ENCODE results near the gene TMEM11. TPM values are rescaled to one million over a fixed set of nuclear protein-coding genes. Genes with fewer than 3 reads are reported as not detected.

TMEM11 gene
- total and polyA plus RNA-seq, 2 of the 8 experiments (the other 6 are each of a cell fraction or from before 2014, with no cell fraction given) = 33.3 to 90.4 TPM

- Histone ChIP-seq H2BK20ac (ENCODE audit: low read length) (no peak overlapping the region), H3K4me2 (ENCODE audit: insufficient read depth in 1 of 2, low read depth in 2 of 2, low read length in 2 of 2) (no peak overlapping the region), H3K23me2 (ENCODE audit: low read depth, low read length) (no peaks in the 10 kb centered on the region), H3K79me1 (ENCODE audit: low read depth, low read length) (no peaks in the 10 kb centered on the region; the same call in 1 of the 2 replicates), H3K14ac (ENCODE audit: insufficient read length) (no peak overlapping the region), H3K79me2 (ENCODE audit: control insufficient read depth in 1 of 2, insufficient read depth in 2 of 2, low read length in 2 of 2) (no peaks in the 10 kb centered on the region), H3K4me3 (ENCODE audit: extremely low read depth in 1 of 4, insufficient read depth in 2 of 4, low read depth in 3 of 4, low read length in 4 of 4) (no peak overlapping the region), H3K27me3 (replicated peaks in 1 of 4; ENCODE audit: control insufficient read depth in 3 of 4, extremely low read depth in 1 of 4, insufficient read depth in 3 of 4, low read length in 3 of 4) (no peaks in the 10 kb centered on the region), H2BK5ac (ENCODE audit: low read depth, low read length) (no peak overlapping the region), H2BK15ac (ENCODE audit: low read length) (no peak overlapping the region), H3K36me3 (ENCODE audit: control insufficient read depth in 2 of 4, insufficient read depth in 4 of 4, low read length in 3 of 4) (no peaks in the 10 kb centered on the region; a peak in 1 of 8 replicates), H3K56ac (replicated peaks; ENCODE audit: insufficient read length, low read depth, low read length) (no peak overlapping the region), H3K23ac (ENCODE audit: insufficient read length) (no peak overlapping the region), H2BK120ac (replicated peaks; ENCODE audit: low read depth, low read length) (no peak overlapping the region), H3K4ac (replicated peaks; ENCODE audit: insufficient read length, low read depth, low read length) (no peak overlapping the region), H3K27ac (ENCODE audit: low read depth, low read length) (no peak overlapping the region), H4K8ac (ENCODE audit: extremely low read depth, insufficient read depth, low read length) (no peak overlapping the region), H4K91ac (replicated peaks; ENCODE audit: insufficient read length, low read length) (no peak overlapping the region), H2BK12ac (ENCODE audit: low read depth, low read length) (no peak overlapping the region), H2AFZ (ENCODE audit: low read length) (no peak overlapping the region), H4K20me1 (replicated peaks in 1 of 2; ENCODE audit: control insufficient read depth in 1 of 2, insufficient read depth in 2 of 2, low read length in 2 of 2) (no peaks in the 10 kb centered on the region), H3K4me1 (replicated peaks in 1 of 4; ENCODE audit: control insufficient read depth in 3 of 4, insufficient read depth in 4 of 4, low read length in 3 of 4) (no peaks in the 10 kb centered on the region), H3K18ac (ENCODE audit: extremely low read depth, low read length) (no peak overlapping the region), H3K9ac (replicated peaks in 1 of 4; ENCODE audit: extremely low read depth in 1 of 4, low read depth in 3 of 4, low read length in 3 of 4) (no peak overlapping the region), H3K9me3 (ENCODE audit: insufficient read depth in 2 of 2, low read depth in 1 of 2, low read length in 1 of 2) (no peaks in the 10 kb centered on the region), H4K5ac (ENCODE audit: insufficient read length, low read depth, low read length) (no peak overlapping the region), H2AK5ac (ENCODE audit: low read depth, low read length) (no peak overlapping the region)
- FAIRE-seq = no peak
- WGBS, 2 experiments (ENCODE audit: extremely low coverage in 1 of 2, insufficient coverage in 1 of 2, insufficient read length in 1 of 2, insufficient replicate concordance in 2 of 2, low coverage in 1 of 2, low lambda C conversion rate in 2 of 2, missing lambda C conversion rate in 1 of 2) = 92% methylated on average over 12 of the region's 12 CpGs; no CpG with 5 or more reads in 1 of the 2 experiments
- ChIA-PET POLR2A (ENCODE audit: partially characterized antibody) (no interaction called here), CTCF (ENCODE audit: partially characterized antibody) (interaction anchor here (0.6 to 1.4 kb wide), 5 partner anchors 101 to 344 kb away, joined by 3 to 4 read pairs (median 3); no protein-coding TSS in a partner anchor)
- DNase-seq (ENCODE audit: low read depth in 1 of 2, low spot score in 2 of 2) = no peak
- TF ChIP-seq POLR2AphosphoS5 (IDR thresholded peaks at IDR 0.05; ENCODE audit: low read depth, low read length) (no peak), ATF3 (IDR thresholded peaks at IDR 0.05; ENCODE audit: insufficient read depth, low read depth, low read length) (no peak), TEAD4 (IDR thresholded peaks at IDR 0.05; ENCODE audit: low read depth, low read length) (no peak), TBP (IDR thresholded peaks at IDR 0.05; ENCODE audit: low read depth, low read length) (no peak)
Observed at GRCh38 chr17:21168555-21168865, 45.5 kb downstream of the TMEM11 start.

Measured in H1 (cell line).